Neural cell (in vitro differentiated cells): Measurements from ENCODE around the gene ADTRP. TPM values are rescaled to one million over a fixed set of nuclear protein-coding genes. Genes with fewer than 3 reads are reported as not detected.

Experiments
- H2AFZ ChIP-seq: fragments of 200-600, 300-800 bp; sonication (generic), shearing (Covaris generic); 2 replicates; pipeline ENCODE4 v1.6.0; 2014; ENCODE audit warnings: low read depth, mild to moderate bottlenecking, antibody characterized with exemption, low read length, moderate library complexity
- H3F3A ChIP-seq: fragments of 200-600 bp; shearing (Covaris generic); 2 replicates; pipeline ENCODE4 v1.6.1; 2016; ENCODE audit warnings: mild to moderate bottlenecking, moderate library complexity, mixed read lengths, antibody characterized with exemption, low read length; ENCODE audit not compliant: insufficient read depth, poor library complexity, severe bottlenecking
- H3K27ac ChIP-seq: fragments of 200-600, 300-800 bp; sonication (generic), shearing (Covaris generic); 2 replicates; pipeline ENCODE4 v1.5.1; 2014; ENCODE audit warnings: mild to moderate bottlenecking, low read length, moderate library complexity
- H3K27me3 ChIP-seq: fragments of 300-800, 200-600 bp; sonication (generic), shearing (Covaris generic); 2 replicates; pipeline ENCODE4 v1.6.0; 2014; ENCODE audit warnings: mild to moderate bottlenecking, low read depth, low read length, moderate library complexity; ENCODE audit not compliant: insufficient read depth
- H3K36me3 ChIP-seq: fragments of 300-800, 200-600 bp; sonication (generic), shearing (Covaris generic); 2 replicates; pipeline ENCODE4 v1.5.1; 2014; ENCODE audit warnings: mild to moderate bottlenecking, antibody characterized with exemption, low read length, moderate library complexity; ENCODE audit not compliant: insufficient read depth
- H3K4me2 ChIP-seq: fragments of 300-800, 200-600 bp; sonication (generic), shearing (Covaris generic); 2 replicates; pipeline ENCODE4 v1.6.0; 2014; ENCODE audit warnings: mild to moderate bottlenecking, low read length
- H3K4me3 ChIP-seq: fragments of 300-800, 200-600 bp; sonication (generic), shearing (Covaris generic); 2 replicates; pipeline ENCODE4 v1.5.1; 2014; ENCODE audit warnings: mild to moderate bottlenecking, low read length, moderate library complexity
- H3K79me2 ChIP-seq: fragments of 200-600 bp; shearing (Covaris generic); replicated peaks from 2 replicates; pipeline ENCODE4 v1.6.0; 2014; ENCODE audit warnings: mild to moderate bottlenecking, low read length, moderate library complexity; ENCODE audit not compliant: insufficient read depth
- H3K9ac ChIP-seq: fragments of 300-800, 200-600 bp; sonication (generic), shearing (Covaris generic); 2 replicates; pipeline ENCODE4 v1.6.1; 2016; ENCODE audit warnings: mild to moderate bottlenecking, low read length, mixed read lengths
- H3K9me2 ChIP-seq: fragments of 200-600 bp; shearing (Covaris generic); 2 replicates; pipeline ENCODE4 v1.6.1; 2016; ENCODE audit warnings: mild to moderate bottlenecking, low read length, mixed read lengths; ENCODE audit not compliant: insufficient read depth
- H3K9me3 ChIP-seq: fragments of 200-600, 300-800 bp; sonication (generic), shearing (Covaris generic); 2 replicates; pipeline ENCODE4 v1.6.1; 2016; ENCODE audit warnings: mild to moderate bottlenecking, mixed run types, low read length, moderate library complexity, mixed read lengths
- H4K20me1 ChIP-seq: fragments of 200-600 bp; shearing (Covaris generic); 2 replicates; pipeline ENCODE4 v1.6.1; 2016; ENCODE audit warnings: mild to moderate bottlenecking, mixed run types; ENCODE audit not compliant: insufficient read depth
- EP300 ChIP-seq: fragments of 450-650 bp; conservative IDR thresholded peaks from 2 replicates; pipeline ENCODE4 v1.6.1; 2014; ENCODE audit warnings: antibody characterized with exemption, mild to moderate bottlenecking, moderate library complexity; ENCODE audit not compliant: poor library complexity, severe bottlenecking
- EZH2 ChIP-seq: fragments of 200-600, 300-800 bp; shearing (Covaris generic), sonication (generic); IDR thresholded peaks from 2 replicates; pipeline ENCODE4 v1.6.1; 2014; ENCODE audit warnings: antibody characterized with exemption, low read length, borderline replicate concordance, mild to moderate bottlenecking; ENCODE audit not compliant: insufficient read depth, poor library complexity, severe bottlenecking
- MXI1 ChIP-seq: fragments of 450-650 bp; conservative IDR thresholded peaks from 2 replicates; pipeline ENCODE4 v1.6.1; 2014; ENCODE audit warnings: antibody characterized with exemption, mild to moderate bottlenecking; ENCODE audit not compliant: poor library complexity, severe bottlenecking
- POLR2AphosphoS5 ChIP-seq: IDR thresholded peaks from 2 replicates; pipeline ENCODE4 v1.6.1; 2012
- RAD21 ChIP-seq: fragments of 450-650 bp; conservative IDR thresholded peaks from 2 replicates; pipeline ENCODE4 v1.6.1; 2014; ENCODE audit warnings: antibody characterized with exemption, mild to moderate bottlenecking, moderate library complexity
- SMC3 ChIP-seq: fragments of 450-650 bp; conservative IDR thresholded peaks from 2 replicates; pipeline ENCODE4 v1.6.1; 2014; ENCODE audit warnings: antibody characterized with exemption, mild to moderate bottlenecking, moderate library complexity; ENCODE audit not compliant: poor library complexity
- TAF1 ChIP-seq: IDR thresholded peaks from 2 replicates; pipeline ENCODE4 v1.6.1; 2012; ENCODE audit warnings: low read depth
- polyA plus RNA-seq: library from polyadenylated mRNA; depleted of rRNA; stranded (reverse); fragments of >200 nt; gene quantifications from 2 replicates; pipeline ENCODE4 v1.2.3, GENCODE V29; 2014
- TF ChIP-seq, protein P1 (sequence below): IDR thresholded peaks from 2 replicates; pipeline ENCODE4 v1.6.1; 2012; ENCODE audit warnings: borderline replicate concordance
- TF ChIP-seq, protein P2 (sequence below): fragments of 450-650 bp; IDR thresholded peaks from 2 replicates; pipeline ENCODE4 v1.5.1; 2014; ENCODE audit warnings: antibody characterized with exemption, mild to moderate bottlenecking, moderate library complexity; ENCODE audit not compliant: poor library complexity, severe bottlenecking

ADTRP gene
- polyA plus RNA-seq, 1 donor from 2014 or later = not detected

DNA sequence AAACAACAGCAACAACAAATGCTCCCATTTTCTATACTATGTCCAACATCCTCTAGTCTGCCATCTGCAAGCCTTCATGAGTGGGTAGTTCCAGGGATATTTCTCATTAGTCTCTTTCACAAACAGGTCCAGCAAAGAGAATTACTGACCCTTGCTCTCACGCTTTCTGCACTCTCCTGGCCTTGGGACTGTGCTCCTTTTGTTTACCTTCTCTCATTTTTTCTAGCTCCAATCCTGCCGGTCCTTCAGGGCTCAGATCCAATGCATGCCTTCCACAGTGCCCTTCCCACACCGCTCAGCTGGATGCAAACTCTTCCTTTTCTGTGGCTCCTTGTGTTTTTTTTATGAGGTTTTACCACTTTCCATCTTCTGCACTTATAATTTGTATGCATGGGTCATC lies 47.2 kb downstream of the ADTRP start:
- Histone ChIP-seq H3F3A (no peaks in the 10 kb centered on the region), H3K9ac (no peak overlapping the region), H2AFZ (no peak overlapping the region), H3K9me3 (no peaks in the 10 kb centered on the region), H3K4me2 (no peak overlapping the region), H3K27me3 (no peaks in the 10 kb centered on the region), H3K79me2 (no peaks in the 10 kb centered on the region), H3K36me3 (no peaks in the 10 kb centered on the region), H3K9me2 (no peaks in the 10 kb centered on the region), H3K4me3 (no peak overlapping the region), H4K20me1 (no peaks in the 10 kb centered on the region), H3K27ac (no peak overlapping the region)
- no peak for TF ChIP-seq MXI1
- TF ChIP-seq TAF1 = no peak
- TF ChIP-seq SMC3 = no peak
- TF ChIP-seq, protein P1, sequence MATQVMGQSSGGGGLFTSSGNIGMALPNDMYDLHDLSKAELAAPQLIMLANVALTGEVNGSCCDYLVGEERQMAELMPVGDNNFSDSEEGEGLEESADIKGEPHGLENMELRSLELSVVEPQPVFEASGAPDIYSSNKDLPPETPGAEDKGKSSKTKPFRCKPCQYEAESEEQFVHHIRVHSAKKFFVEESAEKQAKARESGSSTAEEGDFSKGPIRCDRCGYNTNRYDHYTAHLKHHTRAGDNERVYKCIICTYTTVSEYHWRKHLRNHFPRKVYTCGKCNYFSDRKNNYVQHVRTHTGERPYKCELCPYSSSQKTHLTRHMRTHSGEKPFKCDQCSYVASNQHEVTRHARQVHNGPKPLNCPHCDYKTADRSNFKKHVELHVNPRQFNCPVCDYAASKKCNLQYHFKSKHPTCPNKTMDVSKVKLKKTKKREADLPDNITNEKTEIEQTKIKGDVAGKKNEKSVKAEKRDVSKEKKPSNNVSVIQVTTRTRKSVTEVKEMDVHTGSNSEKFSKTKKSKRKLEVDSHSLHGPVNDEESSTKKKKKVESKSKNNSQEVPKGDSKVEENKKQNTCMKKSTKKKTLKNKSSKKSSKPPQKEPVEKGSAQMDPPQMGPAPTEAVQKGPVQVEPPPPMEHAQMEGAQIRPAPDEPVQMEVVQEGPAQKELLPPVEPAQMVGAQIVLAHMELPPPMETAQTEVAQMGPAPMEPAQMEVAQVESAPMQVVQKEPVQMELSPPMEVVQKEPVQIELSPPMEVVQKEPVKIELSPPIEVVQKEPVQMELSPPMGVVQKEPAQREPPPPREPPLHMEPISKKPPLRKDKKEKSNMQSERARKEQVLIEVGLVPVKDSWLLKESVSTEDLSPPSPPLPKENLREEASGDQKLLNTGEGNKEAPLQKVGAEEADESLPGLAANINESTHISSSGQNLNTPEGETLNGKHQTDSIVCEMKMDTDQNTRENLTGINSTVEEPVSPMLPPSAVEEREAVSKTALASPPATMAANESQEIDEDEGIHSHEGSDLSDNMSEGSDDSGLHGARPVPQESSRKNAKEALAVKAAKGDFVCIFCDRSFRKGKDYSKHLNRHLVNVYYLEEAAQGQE = no peak
- TF ChIP-seq EP300 = no peak
- TF ChIP-seq EZH2 = no peak
- TF ChIP-seq, protein P2, sequence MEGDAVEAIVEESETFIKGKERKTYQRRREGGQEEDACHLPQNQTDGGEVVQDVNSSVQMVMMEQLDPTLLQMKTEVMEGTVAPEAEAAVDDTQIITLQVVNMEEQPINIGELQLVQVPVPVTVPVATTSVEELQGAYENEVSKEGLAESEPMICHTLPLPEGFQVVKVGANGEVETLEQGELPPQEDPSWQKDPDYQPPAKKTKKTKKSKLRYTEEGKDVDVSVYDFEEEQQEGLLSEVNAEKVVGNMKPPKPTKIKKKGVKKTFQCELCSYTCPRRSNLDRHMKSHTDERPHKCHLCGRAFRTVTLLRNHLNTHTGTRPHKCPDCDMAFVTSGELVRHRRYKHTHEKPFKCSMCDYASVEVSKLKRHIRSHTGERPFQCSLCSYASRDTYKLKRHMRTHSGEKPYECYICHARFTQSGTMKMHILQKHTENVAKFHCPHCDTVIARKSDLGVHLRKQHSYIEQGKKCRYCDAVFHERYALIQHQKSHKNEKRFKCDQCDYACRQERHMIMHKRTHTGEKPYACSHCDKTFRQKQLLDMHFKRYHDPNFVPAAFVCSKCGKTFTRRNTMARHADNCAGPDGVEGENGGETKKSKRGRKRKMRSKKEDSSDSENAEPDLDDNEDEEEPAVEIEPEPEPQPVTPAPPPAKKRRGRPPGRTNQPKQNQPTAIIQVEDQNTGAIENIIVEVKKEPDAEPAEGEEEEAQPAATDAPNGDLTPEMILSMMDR = no peak
- TF ChIP-seq POLR2AphosphoS5 = no peak
- TF ChIP-seq RAD21 = no peak

DNA sequence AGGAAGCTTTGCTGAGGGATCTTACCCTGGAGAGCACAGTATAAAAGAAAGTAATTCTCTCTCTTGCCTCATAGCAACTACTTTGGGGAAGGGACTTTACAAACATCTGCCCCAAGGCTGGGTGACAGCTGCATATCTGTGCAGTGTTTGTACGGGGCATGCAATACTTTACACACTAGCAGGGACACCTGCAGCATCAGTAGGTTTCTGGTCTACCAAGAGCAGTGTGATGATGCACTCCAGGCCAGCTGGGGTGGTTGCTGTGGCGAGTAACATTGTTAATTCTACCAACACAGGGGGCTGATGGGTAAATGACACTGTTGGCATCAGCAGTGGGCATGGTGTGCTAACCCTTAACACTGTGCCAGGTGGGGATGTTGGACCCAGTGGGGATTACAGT lies 48.0 kb downstream of the ADTRP start:
- Histone ChIP-seq H3K27ac (no peak overlapping the region), H2AFZ (no peak overlapping the region), H3F3A (no peaks in the 10 kb centered on the region), H3K79me2 (no peaks in the 10 kb centered on the region), H3K9ac (no peak overlapping the region), H3K9me3 (no peaks in the 10 kb centered on the region), H3K4me2 (no peak overlapping the region), H3K9me2 (no peaks in the 10 kb centered on the region), H3K4me3 (no peak overlapping the region), H3K36me3 (no peaks in the 10 kb centered on the region), H3K27me3 (no peaks in the 10 kb centered on the region), H4K20me1 (no peaks in the 10 kb centered on the region)
- TF ChIP-seq MXI1 = no peak
- TF ChIP-seq POLR2AphosphoS5 = no peak
- TF ChIP-seq EZH2 = no peak
- TF ChIP-seq, protein P2 = no peak
- TF ChIP-seq EP300 = no peak
- TF ChIP-seq TAF1 = no peak
- no peak for TF ChIP-seq SMC3
- TF ChIP-seq, protein P1 = no peak
- no peak for TF ChIP-seq RAD21
